Large intestine (tissue), 3 donors: ENCODE results near the gene TTLL8. TPM values are rescaled to one million over a fixed set of nuclear protein-coding genes. Genes with fewer than 3 reads are reported as not detected.

Source experiments
- DNase-seq, 2 donors: peaks; one replicate each; pipeline versions ENCODE4 v3.0.0 to v3.0.0-alpha.2; 2013
- H3K27ac ChIP-seq: one replicate; pipeline ENCODE4 v1.5.1; 2013; ENCODE audit warnings: low read length
- H3K27me3 ChIP-seq: 2 replicates; pipeline ENCODE4 v1.6.1; 2013; ENCODE audit warnings: low read length; ENCODE audit not compliant: control insufficient read depth, insufficient read depth
- H3K36me3 ChIP-seq: 2 replicates; pipeline ENCODE4 v1.6.1; 2013; ENCODE audit warnings: low read length; ENCODE audit not compliant: control insufficient read depth, insufficient read depth
- H3K4me1 ChIP-seq: one replicate; pipeline ENCODE4 v1.6.1; 2013; ENCODE audit warnings: low read length; ENCODE audit not compliant: control insufficient read depth, insufficient read depth
- H3K4me3 ChIP-seq: one replicate; pipeline ENCODE4 v1.5.1; 2013; ENCODE audit warnings: low read length
- H3K9me3 ChIP-seq: one replicate; pipeline ENCODE4 v1.6.1; 2013; ENCODE audit warnings: mild to moderate bottlenecking, low read depth, low read length, moderate library complexity; ENCODE audit not compliant: control insufficient read depth
- WGBS: methylation state at CpG from one replicate; pipeline ENCODE4 v1.1.5; 2013; ENCODE audit warnings: low lambda C conversion rate; ENCODE audit not compliant: insufficient coverage; 5-methylcytosine and 5-hydroxymethylcytosine counted together
- polyA plus RNA-seq: library from polyadenylated mRNA; unstranded; fragments of 120-200 nt; gene quantifications from one replicate; pipeline ENCODE4 v1.2.1, GENCODE V29; 2013

TTLL8 gene
- polyA plus RNA-seq, 1 donor = not detected

DNA sequence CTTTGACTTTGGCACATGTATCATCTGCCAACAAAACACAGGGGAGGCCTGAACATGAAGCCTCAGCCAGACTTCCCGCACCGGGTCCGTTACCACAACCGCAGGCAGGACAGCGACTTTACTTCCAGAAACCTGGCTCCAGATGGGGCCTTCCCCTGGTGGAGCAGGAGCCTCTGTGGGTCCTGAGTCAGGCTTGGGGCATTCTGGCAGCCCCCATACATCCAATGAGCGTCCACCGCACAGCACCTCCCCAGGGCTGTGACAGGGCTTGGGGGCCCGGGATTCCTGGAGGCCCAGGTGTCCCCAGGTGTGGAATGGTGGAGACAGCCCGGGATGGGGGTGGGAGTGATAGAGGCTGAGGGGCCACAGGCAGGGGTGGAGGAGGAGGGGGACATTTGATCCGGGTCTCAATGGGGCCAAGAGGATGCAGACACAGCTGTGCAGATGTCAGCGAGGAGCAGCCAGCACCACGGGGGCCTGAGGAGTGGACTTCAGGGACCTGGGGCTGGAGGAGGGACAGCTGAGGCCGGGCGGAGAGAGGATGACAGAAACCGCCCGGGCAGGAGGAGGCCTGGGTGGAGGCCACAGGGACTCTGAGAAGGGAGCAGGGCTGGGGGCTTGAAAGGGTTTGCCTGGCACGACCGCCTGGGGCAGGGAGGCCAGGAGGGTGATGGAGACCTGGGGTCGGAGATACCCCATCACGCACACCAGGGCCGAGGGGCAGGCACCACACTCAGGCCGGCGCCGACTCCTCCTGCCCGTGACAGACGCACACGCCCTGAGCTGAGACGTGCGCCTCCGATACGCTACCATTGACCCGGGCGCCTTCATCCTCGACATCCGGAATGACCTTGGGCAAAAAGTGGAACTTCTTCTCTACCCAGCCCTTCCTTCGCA, 8.6 kb downstream of the TTLL8 start:
- Histone ChIP-seq H3K4me1 (no peaks in the 10 kb centered on the region), H3K36me3 (no peaks in the 10 kb centered on the region), H3K27me3 (peaks cover 3% of the 10 kb centered on the region), H3K9me3 (no peaks in the 10 kb centered on the region), H3K27ac (no peak overlapping the region), H3K4me3 (no peak overlapping the region)
- WGBS = no CpG with 5 or more reads among the region's 36 CpGs
- DNase-seq = no peak

DNA sequence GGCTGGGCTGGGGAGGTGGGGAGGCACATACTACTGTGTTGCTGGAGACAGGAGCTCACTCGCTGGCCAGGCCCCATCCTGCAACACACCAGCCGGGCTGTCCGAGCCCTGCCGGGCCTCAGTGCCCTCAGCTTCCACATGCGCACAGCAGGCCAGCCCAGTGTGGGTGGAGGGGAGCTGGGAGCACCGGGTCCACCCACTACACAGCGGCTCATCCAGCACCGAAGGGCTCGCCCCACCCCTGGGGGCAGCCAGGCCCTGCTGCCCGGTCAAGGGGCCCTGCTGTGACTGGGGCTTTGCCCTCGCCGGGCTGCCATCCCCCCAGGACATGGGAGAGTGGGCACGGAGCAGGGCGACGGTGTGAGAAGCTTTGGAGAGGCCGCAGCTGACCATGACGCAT, 9.3 kb downstream of the TTLL8 start:
- H3K27ac ChIP-seq = no peak overlapping the region
- WGBS = no CpG with 5 or more reads among the region's 17 CpGs
- H3K9me3 ChIP-seq = no peaks in the 10 kb centered on the region
- no peaks in the 10 kb centered on the region for H3K4me1 ChIP-seq
- DNase-seq = no peak
- no peak overlapping the region for H3K4me3 ChIP-seq
- no peaks in the 10 kb centered on the region for H3K27me3 ChIP-seq
- no peaks in the 10 kb centered on the region for H3K36me3 ChIP-seq

DNA sequence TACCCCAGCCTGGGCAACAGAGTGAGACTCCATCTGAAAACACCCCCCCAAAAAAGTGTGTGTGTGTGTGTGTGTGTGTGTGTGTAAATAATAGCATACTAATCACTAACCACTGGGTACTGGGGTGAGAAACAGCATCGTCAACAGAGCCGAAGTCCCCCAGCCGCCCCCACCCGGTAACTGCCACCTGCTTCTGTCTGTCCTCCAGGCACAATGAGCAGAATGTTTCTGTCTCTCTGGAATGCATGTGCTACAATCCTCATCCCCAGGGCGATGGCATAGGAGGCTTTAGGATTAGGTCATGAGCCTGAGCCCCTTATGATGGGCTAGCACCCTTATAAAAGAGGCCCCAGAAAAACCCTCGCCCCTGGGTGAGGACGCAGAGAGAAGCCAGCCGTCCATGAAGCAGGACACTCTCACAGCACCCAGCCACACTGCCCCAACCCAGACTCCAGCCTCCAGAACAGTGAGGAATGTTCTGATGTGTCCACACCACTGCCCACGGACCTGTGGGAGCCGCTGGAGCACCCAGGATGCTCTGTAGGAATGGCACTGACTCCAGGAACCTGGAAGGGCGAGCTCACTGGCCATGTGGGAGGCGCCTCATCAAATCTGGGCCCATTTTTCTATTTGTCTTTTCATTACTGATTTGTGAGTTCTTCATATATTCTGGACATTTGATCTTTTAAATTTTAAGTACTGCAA, 9.9 kb downstream of the TTLL8 start:
- Histone ChIP-seq H3K36me3 (no peaks in the 10 kb centered on the region), H3K4me3 (no peak overlapping the region), H3K9me3 (no peaks in the 10 kb centered on the region), H3K4me1 (no peaks in the 10 kb centered on the region), H3K27ac (no peak overlapping the region), H3K27me3 (no peaks in the 10 kb centered on the region)
- DNase-seq = no peak
- WGBS = no CpG with 5 or more reads among the region's 12 CpGs

DNA sequence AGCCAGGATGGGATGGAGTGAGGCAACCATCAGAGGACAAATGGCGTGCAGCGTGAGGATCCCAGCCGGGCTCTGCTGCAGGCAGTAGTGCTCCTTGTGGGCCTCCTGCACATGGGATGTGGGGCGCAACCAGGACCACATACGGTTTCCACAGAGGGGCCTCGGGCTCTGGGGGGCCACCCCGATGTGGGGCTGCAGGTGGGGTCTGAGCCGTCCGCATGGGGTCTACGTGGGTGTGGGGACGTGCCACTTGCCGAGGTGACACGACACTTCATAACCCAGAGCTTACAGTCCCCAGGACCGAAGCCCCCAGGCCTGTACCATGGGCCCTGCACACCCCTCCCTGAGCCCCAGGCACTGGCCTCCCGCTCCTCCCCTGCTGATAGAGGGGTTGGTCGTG, 10.8 kb downstream of the TTLL8 start:
- H3K4me3 ChIP-seq = no peak overlapping the region
- no peak for DNase-seq
- no CpG with 5 or more reads among the region's 16 CpGs for WGBS
- H3K27me3 ChIP-seq = no peaks in the 10 kb centered on the region
- H3K9me3 ChIP-seq = no peaks in the 10 kb centered on the region
- no peaks in the 10 kb centered on the region for H3K4me1 ChIP-seq
- H3K36me3 ChIP-seq = no peaks in the 10 kb centered on the region
- no peak overlapping the region for H3K27ac ChIP-seq

DNA sequence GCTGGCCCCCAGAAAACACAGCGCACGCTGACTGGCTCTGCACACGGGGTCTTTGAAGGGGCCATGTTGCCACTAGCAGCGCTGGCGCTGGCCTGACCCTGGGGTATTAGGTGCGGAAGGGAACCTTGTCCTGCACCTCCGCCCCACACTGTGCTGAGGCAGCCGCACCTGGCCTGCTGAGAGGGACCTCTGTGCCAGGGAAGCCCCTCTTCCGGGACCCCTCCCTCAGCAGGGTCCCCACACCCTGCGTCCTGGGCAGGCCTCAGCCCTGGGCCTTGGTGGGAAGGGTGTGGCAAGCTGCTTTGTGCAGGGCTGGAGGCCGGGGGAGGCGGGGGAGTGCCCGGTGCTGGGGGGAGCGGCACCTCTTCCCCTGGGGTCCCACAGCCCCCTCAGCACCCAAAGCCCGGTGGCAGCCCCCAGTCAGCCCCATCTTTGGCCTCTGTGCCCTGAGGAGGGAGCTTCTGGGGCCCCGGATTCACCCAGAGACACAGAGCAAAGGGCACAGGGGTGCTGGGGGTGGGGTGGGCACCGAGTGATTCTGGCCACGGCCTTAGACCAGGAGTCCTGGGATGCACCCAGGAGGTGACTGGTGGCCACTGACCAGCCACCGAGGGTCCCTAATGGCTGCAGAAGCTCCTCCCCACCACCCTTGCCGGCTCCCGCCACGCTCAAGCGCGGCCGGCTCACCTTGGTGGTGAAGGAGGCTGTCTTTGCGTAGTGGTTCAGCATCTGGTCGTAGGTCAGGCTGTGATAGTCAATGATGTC, 11.4 kb downstream of the TTLL8 start:
- H3K4me1 ChIP-seq = no peaks in the 10 kb centered on the region
- H3K9me3 ChIP-seq = no peaks in the 10 kb centered on the region
- no peaks in the 10 kb centered on the region for H3K27me3 ChIP-seq
- WGBS = no CpG with 5 or more reads among the region's 27 CpGs
- H3K4me3 ChIP-seq = no peak overlapping the region
- DNase-seq = no peak
- no peaks in the 10 kb centered on the region for H3K36me3 ChIP-seq
- H3K27ac ChIP-seq = no peak overlapping the region

DNA sequence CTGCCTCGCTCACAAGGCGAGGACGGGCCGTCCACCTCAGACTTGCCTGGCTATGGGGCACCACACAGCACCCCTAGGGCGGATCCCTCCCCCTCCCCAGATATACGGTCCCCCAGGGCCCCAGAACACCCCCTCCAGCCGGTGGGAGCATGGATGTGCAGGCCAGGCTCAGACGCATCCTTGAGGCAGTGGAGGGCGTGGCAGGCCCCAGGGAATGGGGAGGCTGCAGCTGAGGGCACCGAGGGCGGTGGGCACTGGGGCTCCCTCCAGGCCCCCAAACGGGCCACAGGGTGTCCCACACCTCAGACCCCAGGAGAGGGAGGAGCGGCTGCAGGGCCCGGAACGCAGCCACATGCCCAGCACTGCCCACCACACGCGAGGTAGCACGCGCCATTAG, 12.1 kb downstream of the TTLL8 start:
- no peak overlapping the region for H3K27ac ChIP-seq
- no peaks in the 10 kb centered on the region for H3K4me1 ChIP-seq
- no peak for DNase-seq
- no peak overlapping the region for H3K4me3 ChIP-seq
- no peaks in the 10 kb centered on the region for H3K9me3 ChIP-seq
- no peaks in the 10 kb centered on the region for H3K27me3 ChIP-seq
- H3K36me3 ChIP-seq = no peaks in the 10 kb centered on the region
- WGBS = no CpG with 5 or more reads among the region's 19 CpGs

DNA sequence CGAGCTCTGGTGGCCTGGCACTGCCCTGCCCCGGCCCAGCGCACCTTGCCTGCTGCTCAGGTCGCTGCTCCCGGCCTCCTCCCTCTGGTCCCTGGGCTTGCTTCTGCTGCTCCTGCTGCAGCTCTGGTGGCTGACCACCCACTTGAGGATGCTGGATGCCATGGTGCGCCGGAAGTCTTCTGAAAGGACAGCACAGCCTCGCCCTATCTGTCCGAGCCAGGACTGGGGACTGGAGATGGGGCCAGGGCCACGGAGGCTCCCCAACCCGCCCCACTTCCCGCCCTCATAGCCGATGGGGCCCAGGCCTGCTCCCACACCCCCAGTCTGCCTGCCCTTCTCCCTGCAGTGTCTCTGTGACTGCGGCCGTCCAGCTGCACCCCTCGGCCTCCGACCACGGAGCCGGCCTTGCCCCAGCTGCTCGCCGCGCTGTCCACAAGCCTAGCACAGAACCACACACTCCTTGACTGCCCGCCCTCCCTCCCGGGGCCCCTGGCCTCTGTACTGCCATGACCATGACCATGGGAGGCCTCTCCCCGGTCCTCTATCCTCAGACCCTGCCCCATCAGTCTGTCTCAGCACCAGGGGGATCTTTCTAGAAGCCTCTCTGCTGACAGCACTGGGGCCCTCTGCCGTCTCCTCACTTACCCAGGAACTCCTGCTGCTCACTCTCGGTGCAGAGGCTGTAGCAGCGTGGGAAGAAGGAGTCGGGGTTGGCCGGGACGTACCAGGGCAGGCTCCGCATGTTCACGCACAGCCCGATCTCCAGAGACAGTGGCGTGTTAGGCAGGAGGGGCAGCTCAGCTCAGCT, 12.7 kb downstream of the TTLL8 start:
- Histone ChIP-seq H3K9me3 (no peaks in the 10 kb centered on the region), H3K36me3 (no peaks in the 10 kb centered on the region), H3K27ac (no peak overlapping the region), H3K27me3 (no peaks in the 10 kb centered on the region), H3K4me3 (no peak overlapping the region), H3K4me1 (no peaks in the 10 kb centered on the region)
- DNase-seq = no peak
- no CpG with 5 or more reads among the region's 35 CpGs for WGBS

DNA sequence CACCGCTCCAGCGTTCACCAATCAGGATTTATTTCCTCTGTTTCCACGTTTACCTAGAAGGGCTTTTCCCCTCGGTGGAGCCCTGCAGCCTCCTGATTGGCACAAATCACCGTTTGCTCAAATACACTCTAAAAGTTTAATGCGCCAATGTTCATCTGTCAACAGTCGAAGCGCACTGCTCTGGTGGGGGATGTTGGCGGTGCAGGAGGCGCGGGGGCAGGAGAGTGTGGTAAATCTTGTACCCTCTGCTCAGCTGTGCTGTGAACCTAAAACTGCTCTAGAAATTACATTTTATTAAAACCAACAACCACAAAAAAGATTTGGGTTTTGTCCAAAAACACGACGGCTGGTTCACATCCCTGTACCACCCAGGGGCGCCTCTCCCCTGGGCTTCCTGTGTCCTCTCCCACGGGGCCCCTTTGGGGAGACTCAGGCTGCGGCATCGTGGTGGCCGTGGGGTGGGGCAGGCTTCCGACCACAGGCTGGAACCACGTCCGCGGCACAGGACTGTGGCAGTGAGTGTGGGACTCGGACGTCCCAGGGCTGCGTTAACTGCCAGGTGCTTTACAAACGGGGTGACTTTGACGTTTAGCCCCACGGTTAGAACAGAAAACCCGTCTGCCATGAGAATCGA, 13.5 kb downstream of the TTLL8 start:
- no peak for DNase-seq
- no peaks in the 10 kb centered on the region for H3K27me3 ChIP-seq
- no peaks in the 10 kb centered on the region for H3K4me1 ChIP-seq
- no peaks in the 10 kb centered on the region for H3K9me3 ChIP-seq
- H3K4me3 ChIP-seq = no peak overlapping the region
- no peak overlapping the region for H3K27ac ChIP-seq
- no peaks in the 10 kb centered on the region for H3K36me3 ChIP-seq
- WGBS = no CpG with 5 or more reads among the region's 30 CpGs

DNA sequence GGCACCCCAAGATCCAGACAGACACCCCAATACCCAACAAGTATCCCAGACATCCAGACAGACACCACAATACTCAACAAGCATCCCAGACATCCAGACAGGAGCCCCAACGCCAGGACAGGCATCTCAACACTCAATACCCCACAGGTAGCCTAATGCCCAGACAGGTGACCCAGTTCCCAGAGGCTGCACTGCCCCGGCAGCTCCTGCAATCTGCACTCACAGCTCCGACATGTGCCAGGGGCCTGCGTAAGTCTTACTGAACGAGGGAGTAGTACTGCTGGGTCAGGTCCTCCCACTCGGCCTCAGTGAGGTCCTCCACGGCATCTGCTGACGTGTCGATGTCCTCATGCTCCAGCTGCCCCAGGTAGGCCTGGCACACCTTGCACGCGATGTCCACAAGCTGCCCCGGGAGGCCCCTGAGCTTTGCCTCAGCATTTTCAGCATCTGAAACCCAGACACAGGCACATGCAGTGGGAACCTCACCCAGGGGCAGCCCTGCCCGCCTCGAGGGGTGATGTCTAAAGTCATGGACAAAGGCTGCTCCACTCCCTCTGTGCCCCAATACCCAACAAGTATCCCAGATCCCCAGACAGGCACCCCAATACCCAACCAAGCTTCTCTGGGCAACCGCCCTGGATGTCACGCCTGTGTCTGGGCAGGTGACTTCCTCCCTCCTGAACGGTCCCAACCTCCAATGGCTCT, 16.6 kb downstream of the TTLL8 start:
- Histone ChIP-seq H3K27me3 (no peaks in the 10 kb centered on the region), H3K9me3 (no peaks in the 10 kb centered on the region), H3K4me3 (no peak overlapping the region), H3K36me3 (no peaks in the 10 kb centered on the region), H3K4me1 (no peaks in the 10 kb centered on the region), H3K27ac (no peak overlapping the region)
- WGBS = no CpG with 5 or more reads among the region's 17 CpGs
- DNase-seq = no peak
